Measurements from ENCODE around the gene ZNF335. TPM values are rescaled to one million over a fixed set of nuclear protein-coding genes. Genes with fewer than 3 reads are reported as not detected.
"Not testable (repeated sequence)": the region's sequence is repeated elsewhere in the genome, so short reads cannot be mapped to it uniquely, and the experiment has no call there.

The ZNF335 gene
- total RNA-seq, 1 experiment from 2014 or later, result 13.0 TPM

- peak; percentile 98 for DNase-seq (ENCODE audit: low read depth)
These were observed 37.2 kb downstream of the ZNF335 start, which contains the start of gene PCIF1 for GRCh38 chr20:45934586-45935415. Gene PCIF1, plus strand, starts transcription at chr20:45934683. Its CDS starts 4,317 bp downstream, at chr20:45939000.

- DNase-seq (ENCODE audit: low read depth), result peak; percentile 45
These were observed 37.9 kb downstream of the ZNF335 start for GRCh38 chr20:45934046-45934585.

DNA sequence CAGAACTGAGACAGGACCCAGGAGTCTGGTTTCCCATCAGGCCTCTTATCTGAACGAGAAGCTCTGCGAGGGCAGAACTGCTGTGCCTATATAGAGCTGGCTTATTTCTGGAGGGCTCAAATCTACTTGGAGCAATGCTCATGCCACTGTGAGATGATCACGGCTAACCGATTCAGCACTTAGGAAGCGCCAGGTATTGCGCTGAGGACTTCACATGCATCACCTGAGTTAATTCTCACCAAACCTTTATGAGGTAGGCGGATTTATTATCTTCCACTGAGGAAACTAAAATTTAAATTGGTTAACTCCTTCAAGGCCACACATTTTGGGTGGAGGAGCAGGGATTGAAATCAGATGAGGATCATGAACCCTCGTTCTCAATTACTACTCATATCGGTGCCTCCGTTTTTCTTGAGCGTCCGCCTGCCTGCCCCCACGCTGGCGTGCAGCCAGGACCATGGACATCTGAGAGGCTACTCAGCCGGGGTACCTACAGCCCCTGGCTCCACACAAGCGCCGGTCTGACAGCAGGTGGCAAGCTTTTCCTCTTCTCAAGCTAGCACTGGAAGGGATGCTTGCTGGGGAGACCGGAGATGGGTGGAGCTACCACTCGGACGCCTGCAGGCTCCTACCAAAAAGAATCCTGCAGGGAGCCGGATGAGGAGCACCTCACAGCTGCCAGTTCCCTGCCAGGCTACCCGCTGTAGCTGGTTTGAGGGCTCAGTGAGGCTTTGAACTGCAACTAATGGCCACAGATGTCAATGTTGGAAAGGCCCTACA lies 38.5 kb downstream of the ZNF335 start:
- DNase-seq (ENCODE audit: low read depth), result peak; percentile 71

DNA sequence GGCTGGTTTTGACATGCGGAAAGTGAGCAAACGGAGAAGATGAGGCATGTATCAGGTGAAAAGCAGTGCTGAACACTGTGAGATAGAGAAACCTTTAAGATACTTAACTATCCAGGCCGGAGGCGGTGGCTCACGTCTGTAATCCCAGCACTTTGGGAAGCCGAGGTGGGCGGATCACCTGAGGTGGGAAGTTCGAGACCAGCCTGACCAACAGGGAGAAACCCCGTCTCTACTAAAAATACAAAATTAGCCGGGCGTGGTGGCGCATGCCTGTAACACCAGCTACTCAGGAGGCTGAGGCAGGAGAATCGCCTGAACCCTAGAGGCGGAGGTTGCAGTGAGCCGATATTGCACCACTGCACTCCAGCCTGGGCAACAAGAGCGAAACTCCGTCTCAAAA lies 40.3 kb downstream of the ZNF335 start:
- DNase-seq (ENCODE audit: low read depth), result not testable (repeated sequence)

- no peak for DNase-seq (ENCODE audit: low read depth)
These were observed 44.7 kb downstream of the ZNF335 start for GRCh38 chr20:45927071-45927878.

GRCh38 chr20:45926731-45927070 lies 45.3 kb downstream of the ZNF335 start:
- DNase-seq (ENCODE audit: low read depth), result no peak

DNA sequence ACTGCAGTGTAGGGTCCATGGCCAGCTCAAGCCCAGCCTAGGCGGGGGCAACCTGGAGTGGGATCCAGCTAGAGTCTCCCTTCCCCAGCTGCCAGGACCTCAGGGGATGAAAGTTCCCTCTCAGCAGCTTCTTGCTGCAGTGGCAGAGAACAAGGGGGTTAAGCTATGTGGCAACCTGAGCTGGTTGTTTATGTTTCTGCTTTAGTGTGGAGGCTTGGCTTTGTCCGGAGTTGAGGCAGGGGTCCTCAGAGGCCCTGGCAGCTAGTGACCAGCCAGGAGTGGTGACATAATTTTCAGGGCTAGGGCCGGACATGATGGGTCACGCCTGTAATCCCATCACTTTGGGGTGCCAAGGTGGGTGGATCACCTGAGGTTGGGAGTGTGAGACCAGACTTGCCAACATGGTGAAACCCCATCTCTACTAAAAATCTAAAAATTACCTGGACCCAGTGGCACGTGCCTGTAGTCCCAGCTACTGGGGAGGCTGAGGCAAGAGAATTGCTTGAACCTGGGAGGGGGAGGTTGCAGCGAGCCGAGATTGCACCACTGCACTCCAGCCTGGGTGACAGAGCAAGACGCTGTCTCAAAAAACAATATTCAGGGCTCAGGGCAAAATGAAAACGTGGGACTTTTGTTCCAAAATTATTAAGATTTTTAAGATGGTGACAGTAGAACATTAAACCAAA lies 46.0 kb downstream of the ZNF335 start:
- DNase-seq (ENCODE audit: low read depth), result no peak

- DNase-seq (ENCODE audit: low read depth), result peak; percentile 52
These were observed 47.4 kb downstream of the ZNF335 start for GRCh38 chr20:45924391-45925261.

GRCh38 chr20:45921337-45922189 lies 50.4 kb downstream of the ZNF335 start:
- DNase-seq (ENCODE audit: low read depth), result no peak

DNA sequence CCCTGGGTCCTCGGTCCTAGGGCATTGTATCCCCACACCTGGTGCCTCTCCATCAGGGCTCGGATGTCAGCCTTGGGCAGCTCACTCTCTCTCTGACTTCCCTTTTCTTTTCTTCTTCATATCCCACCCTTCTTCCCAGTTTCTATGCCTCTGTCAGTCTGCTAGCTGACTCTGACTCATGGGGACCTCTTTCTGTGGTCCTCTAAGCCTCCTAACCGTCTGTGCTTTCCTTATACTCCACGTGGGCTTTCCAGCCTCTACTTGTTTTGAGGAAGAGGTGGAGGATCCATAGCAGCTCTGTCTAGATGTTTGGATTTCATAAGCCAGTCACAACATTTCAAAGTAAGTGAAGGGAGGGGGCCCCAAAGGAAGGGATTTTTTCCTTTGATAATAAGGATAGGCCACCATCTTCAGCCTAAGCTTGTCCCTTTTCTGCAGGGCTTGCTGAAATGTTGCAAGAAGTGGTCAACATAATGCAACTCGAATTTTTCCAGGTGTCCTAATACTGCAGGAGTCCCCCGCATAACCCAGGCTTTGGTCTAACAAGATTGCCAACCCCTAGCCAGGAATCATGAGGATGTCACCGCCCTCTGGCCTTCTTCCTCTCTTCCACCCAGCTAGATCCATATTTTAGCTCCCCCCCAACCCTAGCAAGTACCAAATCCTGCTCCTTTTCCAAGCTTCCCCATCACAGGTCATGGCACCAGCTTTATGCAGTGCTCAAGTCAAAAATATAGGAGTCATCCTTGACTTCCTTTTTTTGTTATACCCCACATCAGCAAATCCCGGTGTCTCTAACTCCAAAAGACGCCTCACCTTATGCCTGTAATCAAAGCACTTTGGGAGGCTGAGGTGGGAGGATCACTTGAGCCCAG lies 51.3 kb downstream of the ZNF335 start:
- no peak for DNase-seq (ENCODE audit: low read depth)

DNA sequence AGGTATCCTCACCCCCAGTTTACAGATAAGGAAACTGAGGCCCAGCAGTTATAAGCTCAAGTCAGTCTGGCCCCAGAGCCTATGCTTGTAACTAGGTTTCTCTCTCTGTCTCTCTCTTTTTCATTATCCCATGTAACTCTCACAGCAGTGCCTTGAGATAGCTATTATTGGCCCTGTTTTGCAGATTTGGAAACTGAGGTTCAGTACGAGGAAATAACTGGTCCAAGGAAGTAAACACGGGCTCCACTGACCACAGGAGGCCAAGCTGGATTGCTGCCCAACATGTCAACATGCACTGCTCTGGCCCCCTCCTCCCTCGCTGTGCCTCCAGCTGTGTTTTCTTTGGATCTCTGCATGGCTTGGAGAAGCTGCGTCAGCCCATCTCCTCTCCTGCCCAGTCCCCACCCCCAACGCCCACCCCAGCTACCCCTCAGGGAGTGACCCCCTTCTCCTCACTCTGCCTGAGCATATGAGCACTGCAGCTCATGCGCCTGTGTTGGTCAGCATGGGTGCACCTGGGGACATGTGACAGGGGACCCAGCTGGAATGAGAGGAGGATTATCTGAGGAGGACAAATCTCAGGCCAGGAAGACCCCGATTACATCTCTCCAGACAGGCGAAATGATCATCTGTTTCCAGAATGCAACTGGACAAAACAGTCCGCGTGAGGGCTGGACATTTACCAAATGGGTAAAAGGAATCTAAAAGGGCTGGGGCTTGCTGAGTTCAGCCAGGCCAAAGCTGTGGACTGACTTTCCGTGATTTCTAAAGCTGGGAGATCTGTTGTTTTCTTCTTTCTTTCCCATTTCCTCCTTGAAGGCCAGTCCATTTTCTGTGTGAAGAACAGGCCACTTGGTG lies 52.2 kb downstream of the ZNF335 start:
- DNase-seq (ENCODE audit: low read depth), result no peak

GRCh38 chr20:45918779-45919537 lies 53.0 kb downstream of the ZNF335 start:
- DNase-seq (ENCODE audit: low read depth), result no peak

- DNase-seq (ENCODE audit: low read depth), result no peak
These were observed 53.7 kb downstream of the ZNF335 start for GRCh38 chr20:45918182-45918737.

- DNase-seq (ENCODE audit: low read depth), result no peak
These were observed 54.2 kb downstream of the ZNF335 start for GRCh38 chr20:45917790-45918141.

DNA sequence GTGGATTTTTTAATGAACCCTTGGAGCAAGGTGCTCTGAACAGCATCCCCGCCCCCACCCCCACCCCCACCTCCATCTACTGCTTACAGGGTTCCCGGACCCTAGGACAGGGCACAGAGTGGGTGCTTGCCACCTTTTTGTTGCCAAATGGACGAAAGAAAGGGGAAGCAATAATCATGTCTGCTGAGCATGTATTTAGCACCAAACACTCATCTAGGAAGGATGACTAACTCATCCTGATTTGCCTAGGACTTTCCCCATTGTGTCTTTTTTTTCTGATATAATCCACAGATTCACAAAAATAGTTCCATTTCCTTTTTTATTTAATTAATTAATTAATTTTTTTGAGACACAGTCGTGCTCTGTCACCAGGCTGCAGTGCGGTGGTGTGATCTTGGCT lies 58.9 kb downstream of the ZNF335 start:
- no peak for DNase-seq (ENCODE audit: low read depth)

DNA sequence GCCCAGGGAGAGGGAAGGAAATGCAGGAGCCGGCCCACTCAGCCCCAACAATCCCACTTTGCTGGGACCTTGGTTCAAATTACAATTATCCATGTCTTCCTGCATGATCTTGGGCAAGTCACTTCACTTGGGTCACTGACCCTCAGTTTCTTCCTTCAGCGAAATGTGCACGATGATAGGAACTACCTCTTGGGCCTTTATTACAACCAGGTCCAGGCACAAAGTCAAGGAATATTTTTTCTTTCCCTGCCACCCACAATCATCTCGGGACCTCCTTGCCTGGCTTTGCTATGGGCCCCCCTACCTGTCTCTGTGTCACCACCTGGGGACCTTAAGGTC lies 59.7 kb downstream of the ZNF335 start:
- DNase-seq (ENCODE audit: low read depth), result no peak
